ENCODE results near the gene LKAAEAR1. TPM values are rescaled to one million over a fixed set of nuclear protein-coding genes. Genes with fewer than 3 reads are reported as not detected.
A peak's percentile ranks its signal among the peaks of the same experiment; 100 is the strongest.

LKAAEAR1 gene
- total RNA-seq, 2 experiments from 2014 or later: 0.47 to 0.50 TPM

DNA sequence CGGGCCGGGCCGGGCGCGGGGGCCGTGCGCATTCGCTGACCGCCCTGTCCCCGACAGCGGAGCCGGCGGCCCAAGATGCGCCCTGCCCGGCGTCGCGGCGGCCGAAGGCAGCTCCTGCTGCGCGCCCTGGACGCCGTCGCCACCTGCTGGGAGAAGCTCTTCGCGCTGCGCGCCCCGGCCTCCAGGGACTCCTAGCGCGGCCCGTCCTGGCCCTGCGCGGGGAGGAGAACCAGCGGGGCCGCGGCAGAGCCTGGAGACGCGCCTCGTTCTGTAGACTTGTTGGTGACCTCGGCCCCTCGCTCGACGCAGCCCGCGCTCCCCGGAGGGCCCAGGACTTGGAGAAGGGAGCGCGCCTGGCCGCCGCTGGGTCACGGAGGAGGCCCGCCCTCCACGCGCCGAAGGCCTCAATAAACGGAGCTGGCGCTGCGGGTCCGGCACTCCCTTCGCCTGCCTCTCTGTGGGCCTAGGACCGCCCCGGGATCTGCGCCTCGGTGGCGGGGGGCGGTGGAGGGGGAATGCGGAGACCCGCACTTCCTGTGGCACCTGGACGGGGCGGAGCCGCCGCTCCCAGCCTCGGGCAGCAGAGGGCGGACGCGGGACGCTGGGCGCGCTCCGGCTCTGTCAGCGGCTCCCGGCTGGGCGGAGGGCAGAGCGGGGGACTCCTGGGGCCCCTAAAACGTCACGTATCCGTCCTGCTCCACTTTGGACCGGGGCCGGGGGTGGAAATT, 45.5 kb downstream of the LKAAEAR1 start:
- peaks cover 7% of the 10 kb centered on the region for H3K36me3 Mint-ChIP-seq
- peaks cover 54% of the 10 kb centered on the region for H3K4me1 Mint-ChIP-seq
- H3K27ac Mint-ChIP-seq: no peak overlapping the region
- peaks cover 3% of the 10 kb centered on the region for H3K27me3 Mint-ChIP-seq
- H3K4me3 Mint-ChIP-seq: peak overlapping the region; percentile 65
- H3K9me3 Mint-ChIP-seq: no peaks in the 10 kb centered on the region
- DNase-seq: peak; percentile 85

DNA sequence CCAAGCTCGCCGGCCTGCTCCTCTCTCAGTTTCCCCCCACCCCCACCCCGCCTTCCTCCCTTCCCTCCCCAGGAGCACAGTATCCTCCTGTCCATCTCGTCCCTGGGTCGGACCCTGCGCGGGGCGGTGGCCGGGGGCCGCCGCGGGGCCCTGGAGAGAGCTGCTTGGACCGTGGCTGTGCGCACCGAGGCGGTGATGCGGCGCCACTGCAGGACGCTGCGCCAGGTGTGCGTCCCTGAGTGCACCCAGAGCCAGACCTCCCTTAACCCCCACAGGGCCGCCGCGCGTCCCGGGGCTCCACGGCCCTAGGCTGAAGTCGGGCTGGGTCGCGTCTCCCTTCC, 46.0 kb downstream of the LKAAEAR1 start:
- Mint-ChIP-seq H3K27ac (no peak overlapping the region), H3K9me3 (no peaks in the 10 kb centered on the region), H3K27me3 (peaks cover 3% of the 10 kb centered on the region), H3K36me3 (peaks cover 11% of the 10 kb centered on the region), H3K4me1 (peaks cover 55% of the 10 kb centered on the region), H3K4me3 (no peak overlapping the region)
- peak; percentile 46 for DNase-seq

DNA sequence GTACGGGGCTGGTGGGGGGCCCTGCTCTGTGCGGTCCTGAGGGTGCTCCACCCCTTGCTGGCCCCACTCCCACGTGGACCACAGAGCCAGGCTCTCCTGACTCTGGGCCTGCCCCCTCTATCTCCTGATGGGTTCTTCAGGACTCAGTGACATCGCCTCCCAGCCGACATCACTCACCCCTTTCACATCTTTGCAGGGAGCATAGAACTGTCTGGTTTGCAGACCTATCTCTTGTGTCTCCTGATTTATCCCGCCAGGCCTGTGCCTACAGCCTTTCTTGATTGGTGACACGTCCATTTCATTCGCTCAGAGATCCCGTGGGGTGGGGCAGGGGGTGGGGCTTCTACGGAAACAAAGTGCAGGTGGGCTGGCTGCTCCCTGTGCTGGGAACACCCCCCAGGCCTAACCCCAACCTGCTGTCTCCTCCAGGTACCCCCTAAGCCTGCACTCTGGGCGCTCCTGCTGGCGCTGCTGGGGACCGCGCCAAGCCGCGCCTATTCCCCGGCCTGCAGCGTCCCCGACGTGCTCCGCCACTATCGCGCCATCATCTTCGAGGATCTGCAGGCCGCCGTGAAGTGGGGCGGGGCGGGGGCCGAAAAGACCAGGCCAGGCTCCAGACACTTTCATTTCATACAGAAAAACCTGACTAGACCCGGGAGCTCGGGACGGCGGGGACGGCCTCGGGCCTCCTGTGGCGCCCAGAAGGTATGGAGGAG, 46.5 kb downstream of the LKAAEAR1 start:
- Mint-ChIP-seq H3K27ac (peak overlapping the region; percentile 45), H3K4me3 (peak overlapping the region; percentile 40), H3K27me3 (peaks cover 3% of the 10 kb centered on the region), H3K9me3 (no peaks in the 10 kb centered on the region), H3K36me3 (peaks cover 11% of the 10 kb centered on the region), H3K4me1 (peaks cover 55% of the 10 kb centered on the region)
- no peak for DNase-seq

DNA sequence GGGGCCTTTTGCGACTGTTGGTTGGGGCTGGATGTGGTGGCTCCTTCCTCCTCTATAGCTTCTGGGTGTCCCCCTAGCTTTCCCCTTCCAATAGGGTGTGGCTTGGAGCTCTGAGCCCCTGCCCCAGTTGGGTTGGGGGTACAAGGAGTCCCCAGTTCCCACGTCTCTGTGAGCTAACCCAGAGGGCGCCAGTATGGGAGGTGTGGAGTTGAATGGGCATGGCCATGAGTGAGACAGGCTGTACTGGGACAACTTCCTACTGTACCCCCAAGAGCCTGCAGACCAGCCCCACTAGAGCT, 47.0 kb downstream of the LKAAEAR1 start:
- Mint-ChIP-seq H3K9me3 (no peaks in the 10 kb centered on the region), H3K27ac (peak overlapping the region; percentile 80)
- DNase-seq: no peak

DNA sequence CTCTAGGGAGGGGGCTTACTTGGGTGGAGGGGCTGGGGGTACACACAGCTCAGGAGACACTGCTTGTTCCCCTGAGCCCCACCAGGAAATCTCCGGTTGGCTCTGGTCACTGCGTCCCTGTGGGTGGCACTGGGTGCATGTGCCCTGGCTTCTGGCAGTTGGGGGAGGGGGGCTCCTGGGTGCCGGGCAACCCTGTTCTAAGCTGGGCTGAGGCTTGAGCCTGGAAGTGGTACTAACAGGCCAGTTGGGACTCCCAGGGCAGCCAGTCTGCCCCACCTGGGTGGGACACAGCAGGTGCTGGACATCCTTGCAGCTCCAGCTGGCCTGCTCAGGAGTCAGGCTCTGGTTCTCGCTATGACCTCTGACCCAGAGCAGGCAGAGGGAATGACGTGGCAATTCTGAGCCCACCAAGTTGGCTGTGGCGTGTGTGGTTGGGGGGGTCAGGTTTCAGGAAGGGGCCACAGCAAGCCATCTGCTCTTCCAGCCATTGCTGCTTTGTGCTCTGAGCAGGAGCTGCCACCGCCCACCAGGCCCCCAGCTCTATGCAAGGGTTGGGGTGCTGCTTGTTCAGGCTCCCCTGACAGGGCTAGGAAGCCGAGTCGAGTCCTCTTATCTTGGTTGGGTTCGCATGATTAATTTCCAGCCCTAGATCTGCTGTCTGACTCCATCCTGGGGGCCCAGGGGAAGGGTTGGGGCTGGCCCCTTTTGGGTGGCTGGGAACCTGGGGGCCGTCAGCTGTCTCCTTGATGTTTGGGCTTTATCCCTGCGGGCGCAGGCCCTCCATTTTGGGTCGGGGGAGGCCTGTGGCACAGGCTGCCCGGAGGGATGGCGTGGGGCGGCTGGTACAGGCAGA, 47.6 kb downstream of the LKAAEAR1 start:
- Mint-ChIP-seq H3K4me3 (no peak overlapping the region), H3K4me1 (peaks cover 53% of the 10 kb centered on the region), H3K27me3 (peaks cover 3% of the 10 kb centered on the region), H3K9me3 (no peaks in the 10 kb centered on the region), H3K27ac (peak overlapping the region; percentile 80), H3K36me3 (peaks cover 13% of the 10 kb centered on the region)
- DNase-seq: no peak

More for the DNA sequence above, 47.0 kb downstream of the LKAAEAR1 start:
- H3K4me1 Mint-ChIP-seq: peaks cover 54% of the 10 kb centered on the region
- peaks cover 3% of the 10 kb centered on the region for H3K27me3 Mint-ChIP-seq
- H3K4me3 Mint-ChIP-seq: no peak overlapping the region
- H3K36me3 Mint-ChIP-seq: peaks cover 13% of the 10 kb centered on the region

DNA sequence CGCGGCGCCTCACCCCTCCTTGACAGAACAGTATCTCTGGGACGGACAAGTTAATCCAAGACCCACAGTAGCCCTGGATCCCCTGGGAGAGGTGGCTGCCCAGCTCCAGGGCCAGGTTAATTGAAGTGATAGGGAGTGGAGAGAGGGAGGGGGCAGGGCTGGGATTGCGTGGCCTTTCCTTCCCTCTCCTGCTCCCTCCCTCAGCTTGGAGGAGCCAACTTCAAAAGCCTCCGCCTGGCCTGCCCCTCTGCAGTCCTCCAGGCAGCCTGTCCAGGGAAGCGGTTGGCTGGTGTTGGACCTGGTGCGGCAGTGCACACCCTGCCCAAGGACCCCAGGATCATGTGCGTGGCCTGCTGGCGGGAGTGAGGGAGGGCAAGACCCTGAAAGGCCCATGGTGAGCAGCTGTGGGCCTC, 48.3 kb downstream of the LKAAEAR1 start, which contains the start of gene C20orf204:
C20orf204 (plus strand) TSS at position 250 of the 413 bp plus-strand sequence; CDS start at position 392, 142 bp downstream.
- Mint-ChIP-seq H3K27ac (peak within 1 kb of the TSS; percentile 90), H3K4me3 (peak within 1 kb of the TSS; percentile 60), H3K9me3 (no peaks in the 10 kb centered on the region), H3K4me1 (peaks cover 49% of the 10 kb centered on the region), H3K36me3 (peaks cover 13% of the 10 kb centered on the region), H3K27me3 (peaks cover 3% of the 10 kb centered on the region)
- no peak for DNase-seq

DNA sequence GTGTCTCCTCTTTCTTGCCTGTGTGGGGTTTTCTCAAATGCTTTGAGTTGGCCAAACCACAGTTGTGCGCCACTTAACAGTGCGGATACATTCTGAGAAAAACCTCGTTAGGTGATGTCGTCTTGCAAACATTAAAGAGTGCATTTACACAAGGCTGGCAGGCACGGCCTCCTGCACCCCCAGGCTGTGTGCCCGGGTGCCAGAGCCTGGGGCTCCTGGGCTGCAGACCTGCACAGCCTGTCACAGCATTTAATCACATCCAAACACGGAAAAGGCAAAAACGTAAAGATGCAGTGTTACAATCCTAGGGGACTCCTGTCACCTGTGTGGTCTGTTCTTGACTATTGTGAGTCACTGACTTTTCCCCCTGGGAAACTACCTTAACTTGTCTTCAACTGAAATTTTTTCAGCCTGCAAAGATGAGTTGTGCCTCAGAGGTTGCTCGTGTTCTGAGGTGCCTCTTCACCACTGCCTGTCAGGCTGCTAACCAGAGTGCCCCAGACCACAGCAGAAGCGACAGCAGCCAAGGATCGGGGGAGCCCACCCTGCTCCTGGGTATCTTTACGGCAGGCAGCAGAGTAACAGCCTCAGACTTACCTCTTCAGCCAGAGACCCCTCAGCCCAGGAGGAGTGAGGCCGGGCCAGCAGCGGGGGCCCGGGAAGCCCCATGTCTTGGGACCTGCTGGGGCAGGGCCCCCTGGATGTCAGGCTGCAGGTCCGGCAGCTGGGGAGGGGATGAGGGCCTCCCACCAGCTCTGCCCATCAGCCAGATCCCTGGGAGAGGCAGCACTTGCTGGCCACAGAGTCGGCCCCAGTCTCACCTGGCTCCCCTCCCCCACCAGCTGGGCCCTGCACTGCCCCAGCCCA, 48.9 kb downstream of the LKAAEAR1 start:
- peaks cover 45% of the 10 kb centered on the region for H3K4me1 Mint-ChIP-seq
- H3K9me3 Mint-ChIP-seq: no peaks in the 10 kb centered on the region
- H3K27me3 Mint-ChIP-seq: peaks cover 3% of the 10 kb centered on the region
- peaks cover 13% of the 10 kb centered on the region for H3K36me3 Mint-ChIP-seq
- peak overlapping the region; percentile 60 for H3K4me3 Mint-ChIP-seq
- DNase-seq: peak; percentile 71
- peak overlapping the region; percentile 90 for H3K27ac Mint-ChIP-seq

DNA sequence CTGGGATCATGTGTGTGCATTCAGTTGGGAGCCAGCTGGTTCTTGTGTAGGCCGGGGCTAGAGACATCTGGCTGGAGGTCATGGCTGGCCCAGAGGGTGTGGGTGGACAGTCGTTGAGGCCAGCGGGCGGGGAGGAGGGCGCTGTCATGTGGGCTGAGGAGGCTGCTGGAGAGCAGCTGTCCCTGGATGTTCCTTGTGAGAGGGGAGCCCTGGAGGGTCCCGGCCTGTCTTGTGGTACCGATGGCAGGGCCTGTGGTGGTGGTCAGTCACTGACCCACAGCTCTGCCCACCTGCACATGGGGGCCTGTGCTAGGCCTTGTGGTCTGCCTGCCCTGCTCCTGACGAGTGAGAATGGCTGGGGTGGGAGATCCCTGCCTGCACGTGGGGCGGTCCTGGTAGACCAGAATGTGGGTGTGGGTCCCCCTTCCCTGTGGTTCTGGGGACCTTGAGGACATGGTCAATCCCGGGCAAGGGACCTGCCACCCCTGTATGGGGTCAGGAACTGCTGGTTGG, 50.2 kb downstream of the LKAAEAR1 start:
- Mint-ChIP-seq H3K27ac (peak overlapping the region; percentile 90), H3K27me3 (peaks cover 3% of the 10 kb centered on the region), H3K4me3 (no peak overlapping the region), H3K9me3 (no peaks in the 10 kb centered on the region), H3K4me1 (peaks cover 39% of the 10 kb centered on the region), H3K36me3 (peaks cover 18% of the 10 kb centered on the region)
- DNase-seq: no peak

Other genes starting within 250 kb of the LKAAEAR1 start
- gene ABHD16B, start 222.9 kb downstream of the LKAAEAR1 start, total RNA-seq: not detected
- gene TPD52L2, start 219.1 kb downstream of the LKAAEAR1 start, total RNA-seq: 10 to 100 TPM; 58.6 to 58.9 TPM
- 10 to 100 TPM; 32.1 to 32.9 TPM for gene DNAJC5, start 189.3 kb downstream of the LKAAEAR1 start, total RNA-seq
- 10 to 100 TPM; 27.6 to 28.9 TPM for gene UCKL1, start 128.0 kb downstream of the LKAAEAR1 start, total RNA-seq
- 10 to 100 TPM; 11.6 to 11.8 TPM for gene ZNF512B, start 114.5 kb downstream of the LKAAEAR1 start, total RNA-seq
- 10 to 100 TPM; 16.7 to 19.3 TPM for gene SAMD10, start 104.8 kb downstream of the LKAAEAR1 start, total RNA-seq
- gene PRPF6, start 103.3 kb downstream of the LKAAEAR1 start, total RNA-seq: 10 to 100 TPM; 64.5 to 64.6 TPM
- gene C20orf204, start 48.2 kb downstream of the LKAAEAR1 start, total RNA-seq: 1 to 10 TPM; 2.1 to 2.5 TPM
- not detected for gene SOX18, start 34.8 kb downstream of the LKAAEAR1 start, total RNA-seq
- gene TCEA2, start 21.2 kb downstream of the LKAAEAR1 start, total RNA-seq: 10 to 100 TPM; 37.8 to 38.6 TPM
- gene RGS19, start 4.9 kb downstream of the LKAAEAR1 start, total RNA-seq: 10 to 100 TPM; 26.4 to 31.8 TPM
- under 1 TPM; 0.16 to 0.25 TPM for gene OPRL1, start 4.3 kb downstream of the LKAAEAR1 start, total RNA-seq
- not detected for gene NPBWR2, start 23.2 kb upstream of the LKAAEAR1 start, total RNA-seq
- under 1 TPM in 1 of 2 experiments, not detected in 1; 0.44 TPM for gene MYT1, start 80.1 kb upstream of the LKAAEAR1 start, total RNA-seq
- gene PCMTD2, start 171.3 kb upstream of the LKAAEAR1 start, total RNA-seq: 10 to 100 TPM; 27.5 to 30.0 TPM

Data from activated naive CD8-positive, alpha-beta T cell treated with anti-CD3 and anti-CD28 coated beads for 36 hours (primary cell).